DMS 273 (cell line): Measurements from ENCODE around the gene ZDHHC3.
"Not testable (repeated sequence)": the region's sequence is repeated elsewhere in the genome, so short reads cannot be mapped to it uniquely, and the experiment has no call there.

ENCODE experiments used
- DNase-seq: peaks from one replicate; lab custom pipeline; 2025; ENCODE audit not compliant: unreplicated experiment; lab: John Stamatoyannopoulos, UW

Gene ZDHHC3

GRCh38 chr3:44966795-44967278 is 9.1 kb downstream of the ZDHHC3 start:
- no peak for DNase-seq

- no peak for DNase-seq
Measured at GRCh38 chr3:44965165-44965564, 10.8 kb downstream of the ZDHHC3 start.

DNA sequence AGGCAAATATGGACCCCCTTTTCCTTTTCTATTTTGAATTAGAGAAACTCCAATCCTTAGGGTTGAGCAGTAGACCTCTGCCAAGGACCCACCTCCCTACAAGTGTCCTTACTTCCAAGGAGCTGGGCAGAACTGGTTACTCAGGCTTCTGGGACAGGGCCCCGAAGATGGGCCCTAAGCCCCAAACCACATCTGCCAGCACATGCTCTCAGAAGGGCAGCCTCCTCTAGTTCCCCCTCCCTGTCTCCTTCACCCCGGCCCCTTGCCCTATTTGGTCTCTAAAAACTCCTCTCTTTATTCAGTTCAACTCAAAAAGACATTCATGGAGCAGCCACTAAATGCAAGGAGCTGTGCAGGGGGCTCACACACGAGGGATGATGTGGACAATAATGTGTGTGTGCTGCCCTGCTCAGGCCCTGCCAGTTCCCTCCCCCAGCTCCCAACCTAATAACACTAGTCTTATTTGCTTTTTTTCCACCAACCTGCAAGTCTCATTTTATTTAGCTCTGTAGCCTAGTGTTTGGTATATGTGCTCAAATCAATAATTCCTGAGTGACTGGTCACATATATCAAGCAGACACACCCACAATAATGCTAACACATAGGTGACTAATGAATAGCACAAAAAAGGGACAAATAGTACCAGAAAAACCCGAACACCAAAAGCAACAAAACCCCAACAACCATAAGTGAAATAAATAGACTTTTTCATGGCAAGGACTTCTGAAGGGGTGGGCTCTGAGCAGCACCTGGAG is 12.2 kb downstream of the ZDHHC3 start:
- no peak for DNase-seq

GRCh38 chr3:44962621-44963393 is 13.2 kb downstream of the ZDHHC3 start:
- no peak for DNase-seq

DNA sequence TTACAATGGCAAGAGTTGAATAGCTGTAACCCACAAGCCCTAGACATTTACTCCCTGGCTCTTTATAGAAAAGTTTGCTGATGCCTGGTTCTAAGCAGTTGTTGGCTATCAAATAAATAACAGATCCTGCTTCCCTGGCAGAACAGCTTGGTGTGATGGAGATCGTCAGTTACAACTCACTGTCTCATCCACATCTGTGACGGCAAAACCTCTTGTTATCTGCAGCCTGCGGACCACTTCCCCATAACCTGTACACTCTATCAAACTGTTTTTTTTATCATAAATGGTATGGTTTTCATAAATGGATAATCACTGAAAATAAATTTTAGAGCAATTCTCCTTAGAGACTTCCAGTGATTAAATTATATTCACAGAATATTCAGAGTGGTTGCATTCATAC is 14.1 kb downstream of the ZDHHC3 start:
- no peak for DNase-seq

DNA sequence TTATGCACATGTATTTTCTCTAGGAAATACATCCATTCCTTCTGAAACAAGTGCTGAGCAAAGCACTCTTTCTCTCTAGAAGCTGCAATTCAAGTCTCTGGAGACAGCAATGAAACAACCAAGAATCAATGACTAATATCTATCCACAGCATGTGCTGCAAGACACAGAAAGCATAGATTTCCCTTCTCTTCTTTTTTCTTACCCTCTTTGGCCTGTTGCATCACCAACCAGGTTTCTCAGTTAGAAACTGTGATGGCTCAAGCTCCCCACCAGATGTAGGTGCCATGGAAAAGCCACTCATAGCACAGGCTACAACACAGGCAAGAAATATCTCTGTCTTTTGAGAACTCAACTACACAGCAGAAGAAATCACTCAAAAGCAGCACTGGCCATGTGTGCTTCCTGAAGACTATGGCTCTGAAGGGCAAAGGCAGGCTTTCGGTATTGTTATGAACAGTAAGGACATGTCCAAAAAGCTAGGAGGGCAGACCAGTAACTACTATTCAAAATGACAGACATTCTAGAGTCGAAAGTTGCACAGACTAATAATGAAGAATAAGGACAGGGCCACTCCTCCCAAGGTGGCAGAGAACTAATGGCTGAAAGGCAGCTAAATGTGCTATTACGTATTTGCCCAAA is 15.5 kb downstream of the ZDHHC3 start:
- no peak for DNase-seq

- no peak for DNase-seq
Measured at GRCh38 chr3:44958386-44958785, 17.6 kb downstream of the ZDHHC3 start.

DNA sequence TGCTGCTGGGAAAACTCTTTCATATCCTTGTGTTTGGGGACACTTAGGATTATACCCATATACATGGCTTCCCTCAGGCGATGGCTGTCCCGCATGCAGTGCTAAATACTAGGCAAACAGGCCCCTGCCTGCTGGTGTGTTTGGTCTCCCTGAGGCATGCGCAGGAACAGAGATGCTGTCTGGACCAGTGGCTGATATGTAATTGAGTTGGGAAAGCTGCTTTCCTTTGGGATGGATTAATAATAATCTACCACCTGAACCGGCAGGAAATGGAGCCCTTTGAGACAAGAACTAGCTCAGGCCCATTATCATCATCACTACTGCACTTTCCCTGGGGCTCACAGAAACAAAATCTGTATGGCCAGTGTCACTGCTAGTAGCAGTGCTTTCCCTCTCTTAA is 18.0 kb downstream of the ZDHHC3 start:
- DNase-seq, result no peak

GRCh38 chr3:44955917-44956316 is 20.1 kb downstream of the ZDHHC3 start:
- DNase-seq, result no peak

- DNase-seq, result no peak
Measured at GRCh38 chr3:44954962-44955361, 21.0 kb downstream of the ZDHHC3 start.

- DNase-seq, result no peak
Measured at GRCh38 chr3:44954304-44954703, 21.7 kb downstream of the ZDHHC3 start.

GRCh38 chr3:44952689-44953088 is 23.3 kb downstream of the ZDHHC3 start:
- DNase-seq, result no peak

- DNase-seq, result no peak
Measured at GRCh38 chr3:44950275-44950734, 25.7 kb downstream of the ZDHHC3 start.

DNA sequence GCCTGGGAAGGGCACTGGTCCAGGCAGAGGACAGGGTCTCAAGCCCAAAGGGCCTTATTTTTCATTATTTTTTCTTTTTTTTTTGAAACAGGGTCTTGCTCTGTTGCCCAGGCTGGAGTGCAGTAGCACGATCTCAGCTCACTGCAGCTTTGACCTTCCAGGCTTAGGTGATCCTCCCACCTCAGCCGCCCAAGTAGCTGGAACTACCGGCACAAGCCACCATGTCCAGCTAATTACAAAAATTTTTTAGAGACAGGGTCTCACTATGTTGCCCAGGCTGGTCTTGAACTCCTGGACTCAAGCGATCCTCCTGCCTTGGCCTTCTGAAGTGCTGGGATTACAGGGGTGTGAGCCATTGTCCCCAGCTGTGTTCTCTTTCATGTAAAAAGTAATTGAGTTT is 26.2 kb downstream of the ZDHHC3 start:
- not testable (repeated sequence) for DNase-seq

- DNase-seq, result no peak
Measured at GRCh38 chr3:44948239-44948638, 27.7 kb downstream of the ZDHHC3 start.

DNA sequence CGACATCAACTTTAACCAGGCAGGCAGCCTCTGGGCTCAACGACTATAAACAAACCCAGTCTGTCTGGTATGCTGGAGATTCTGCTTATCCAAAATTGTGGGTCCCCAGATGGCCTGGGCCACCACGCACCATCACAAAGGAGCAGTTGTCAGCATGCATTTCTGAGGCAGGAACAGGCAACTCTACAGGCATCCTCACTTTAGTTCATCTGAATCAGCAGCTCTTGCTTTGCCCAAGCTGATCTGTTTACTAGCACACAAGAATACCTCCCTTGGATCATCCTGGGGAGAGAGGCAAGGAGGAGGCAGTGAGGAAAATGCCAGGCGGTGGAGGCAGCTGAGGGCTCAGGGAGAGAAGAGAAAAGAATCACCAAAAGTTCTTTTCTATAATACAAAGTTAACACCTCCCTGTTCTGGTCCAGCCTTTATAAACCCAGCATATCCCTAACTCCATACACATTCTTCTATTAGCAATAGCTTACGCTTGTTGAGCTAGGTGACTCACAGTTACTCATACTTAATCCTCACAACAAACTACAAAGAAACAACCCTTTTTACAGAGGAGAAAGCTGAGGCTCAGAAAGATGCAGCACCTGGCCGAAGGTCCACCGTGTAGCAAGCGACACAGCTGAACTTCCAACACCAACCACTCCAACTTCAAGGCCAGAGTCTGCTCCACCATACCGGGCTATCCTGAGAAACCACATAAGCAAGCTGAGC is 33.6 kb downstream of the ZDHHC3 start:
- DNase-seq, result no peak

DNA sequence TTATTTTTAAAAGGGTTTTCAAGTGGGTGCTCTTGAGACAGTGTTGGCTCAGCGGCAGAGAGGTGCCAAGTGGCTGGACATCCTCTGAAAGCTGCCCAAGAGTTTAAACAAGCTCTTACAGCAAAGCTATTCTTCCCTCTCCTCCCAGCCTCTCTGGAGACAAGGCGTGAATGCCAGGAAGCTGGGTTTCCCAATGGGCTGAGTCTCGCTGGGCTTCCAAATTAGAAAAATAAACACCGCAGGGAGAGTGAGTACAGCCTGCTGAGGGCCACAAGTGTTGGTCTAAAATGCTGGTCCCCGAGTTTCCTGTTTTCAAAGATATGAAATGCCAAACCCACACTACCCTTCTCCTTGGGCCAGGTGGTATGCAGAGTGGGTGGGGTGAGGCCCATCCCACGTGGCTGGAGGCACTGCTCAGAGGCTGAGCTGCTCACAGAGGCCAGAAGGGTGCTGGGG is 36.4 kb downstream of the ZDHHC3 start:
- DNase-seq, result no peak

- DNase-seq, result no peak
Measured at GRCh38 chr3:44932986-44933944, 42.7 kb downstream of the ZDHHC3 start.

DNA sequence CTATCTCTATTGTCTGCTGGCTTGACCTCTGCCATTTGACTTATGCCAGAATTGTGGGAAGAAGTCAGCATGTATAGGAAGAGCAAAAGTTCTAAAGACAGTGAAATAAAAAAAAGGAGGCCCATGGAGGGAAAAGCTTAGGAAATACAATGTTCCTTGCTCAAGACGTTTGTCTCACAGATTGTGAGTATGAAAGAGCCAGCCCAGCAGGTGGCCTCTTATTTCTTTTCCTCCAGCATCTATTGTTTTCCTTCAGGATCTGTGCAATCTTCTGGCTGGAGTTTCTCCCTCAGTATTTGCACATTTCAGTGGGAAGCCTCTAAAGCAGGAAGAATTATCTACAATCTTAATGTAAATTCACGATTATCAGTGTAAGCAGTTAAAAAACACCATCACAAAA is 43.7 kb downstream of the ZDHHC3 start:
- DNase-seq, result no peak

DNA sequence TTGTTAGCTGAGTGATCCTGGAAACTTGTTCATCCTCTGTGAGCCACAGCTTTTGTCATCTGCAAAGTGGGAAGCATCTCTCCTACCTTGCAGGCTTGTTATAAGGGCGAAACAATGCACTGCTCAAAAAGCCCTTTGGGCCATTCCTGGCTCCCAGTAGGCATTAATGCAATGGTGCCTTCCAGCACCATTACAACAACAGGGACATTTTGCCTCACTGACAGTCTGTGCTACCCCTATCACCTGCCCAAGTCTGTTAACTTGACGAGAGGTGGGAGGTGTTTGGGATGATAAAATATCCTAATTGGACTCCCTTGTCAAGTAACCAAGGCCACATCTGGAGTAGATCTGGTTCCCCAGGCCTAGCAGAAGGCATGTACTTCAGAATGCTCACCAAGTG is 44.2 kb downstream of the ZDHHC3 start:
- DNase-seq, result no peak
